Fibroblast of lung (primary cell): ENCODE results near the gene JPT1.
"Not testable (repeated sequence)": the region's sequence is repeated elsewhere in the genome, so short reads cannot be mapped to it uniquely, and the experiment has no call there.

Source experiments
- EZH2 ChIP-seq: IDR thresholded peaks from 2 replicates; pipeline ENCODE4 v1.5.1; 2012; ENCODE audit warnings: low read length, control low read depth, mild to moderate bottlenecking; ENCODE audit errors: missing control alignments
- TF ChIP-seq, protein P1 (sequence below), 2 donors: IDR thresholded peaks in 1 of 2; conservative IDR thresholded peaks in 1 of 2; 1 replicate in 1 of 2; 2 replicates in 1 of 2; pipeline ENCODE4 v1.5.1; 2011 to 2012; ENCODE audit warnings: low read length in 2 of 2, control low read depth in 1 of 2, inconsistent platforms in 1 of 2, low read depth in 1 of 2, mild to moderate bottlenecking in 1 of 2

DNA sequence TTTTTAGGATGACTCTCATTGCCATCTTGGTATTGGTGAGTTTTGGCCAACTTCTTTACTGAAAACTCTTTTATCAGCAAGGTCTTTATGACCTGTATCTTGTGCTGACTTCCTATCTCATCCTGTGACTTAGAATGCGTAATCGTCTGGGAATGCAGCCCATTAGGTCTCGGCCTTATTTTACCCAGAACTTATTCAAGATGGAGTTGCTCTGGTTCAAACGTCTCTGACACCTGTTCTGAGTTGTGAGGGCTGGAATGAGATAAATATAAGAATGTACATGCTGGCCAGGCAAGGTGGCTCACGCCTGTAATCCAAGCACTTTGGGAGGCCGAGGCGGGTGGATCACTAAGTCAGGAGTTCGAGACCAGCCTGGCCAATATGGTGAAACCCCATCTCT, 4.2 kb upstream of the JPT1 start:
- TF ChIP-seq, protein P1, sequence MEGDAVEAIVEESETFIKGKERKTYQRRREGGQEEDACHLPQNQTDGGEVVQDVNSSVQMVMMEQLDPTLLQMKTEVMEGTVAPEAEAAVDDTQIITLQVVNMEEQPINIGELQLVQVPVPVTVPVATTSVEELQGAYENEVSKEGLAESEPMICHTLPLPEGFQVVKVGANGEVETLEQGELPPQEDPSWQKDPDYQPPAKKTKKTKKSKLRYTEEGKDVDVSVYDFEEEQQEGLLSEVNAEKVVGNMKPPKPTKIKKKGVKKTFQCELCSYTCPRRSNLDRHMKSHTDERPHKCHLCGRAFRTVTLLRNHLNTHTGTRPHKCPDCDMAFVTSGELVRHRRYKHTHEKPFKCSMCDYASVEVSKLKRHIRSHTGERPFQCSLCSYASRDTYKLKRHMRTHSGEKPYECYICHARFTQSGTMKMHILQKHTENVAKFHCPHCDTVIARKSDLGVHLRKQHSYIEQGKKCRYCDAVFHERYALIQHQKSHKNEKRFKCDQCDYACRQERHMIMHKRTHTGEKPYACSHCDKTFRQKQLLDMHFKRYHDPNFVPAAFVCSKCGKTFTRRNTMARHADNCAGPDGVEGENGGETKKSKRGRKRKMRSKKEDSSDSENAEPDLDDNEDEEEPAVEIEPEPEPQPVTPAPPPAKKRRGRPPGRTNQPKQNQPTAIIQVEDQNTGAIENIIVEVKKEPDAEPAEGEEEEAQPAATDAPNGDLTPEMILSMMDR (conservative IDR thresholded peaks at IDR 0.05 in 1 of 2, IDR thresholded peaks at IDR 0.05 in 1 of 2; ENCODE audit: low read depth in 1 of 2, low read length in 2 of 2): not testable (repeated sequence)
- TF ChIP-seq EZH2: not testable (repeated sequence)
